HG03159 (cell line): ENCODE data around the gene YPEL1.
A peak's percentile ranks its signal among the peaks of the same experiment; 100 is the strongest.

Experiments
- ATAC-seq: cut with Tn5 transposase; IDR thresholded peaks from one replicate; pipeline ENCODE4 v1.9.1; 2021; ENCODE audit warnings: mild to moderate bottlenecking, moderate library complexity; ENCODE audit not compliant: unreplicated experiment

The YPEL1 gene

GRCh38 chr22:21735200-21736083 is at the start of gene YPEL1:
Gene YPEL1, minus strand, starts transcription at chr22:21735794. Its CDS starts 25,050 bp downstream, at chr22:21710744.
- peak; percentile 81 for ATAC-seq

GRCh38 chr22:21780259-21780658 is 44.7 kb upstream of the YPEL1 start:
- no peak for ATAC-seq

GRCh38 chr22:21779444-21779843 is 43.9 kb upstream of the YPEL1 start:
- ATAC-seq, result no peak

- no peak for ATAC-seq
Measured at GRCh38 chr22:21778705-21779363, 43.2 kb upstream of the YPEL1 start.

- ATAC-seq, result no peak
Measured at GRCh38 chr22:21771631-21771976, 36.0 kb upstream of the YPEL1 start.

- no peak for ATAC-seq
Measured at GRCh38 chr22:21768435-21768834, 32.8 kb upstream of the YPEL1 start.

- ATAC-seq, result no peak
Measured at GRCh38 chr22:21766691-21767462, 31.3 kb upstream of the YPEL1 start.

GRCh38 chr22:21765909-21766529 is 30.4 kb upstream of the YPEL1 start:
- ATAC-seq, result no peak

GRCh38 chr22:21764038-21764804 is 28.6 kb upstream of the YPEL1 start:
- ATAC-seq, result no peak

- no peak for ATAC-seq
Measured at GRCh38 chr22:21762712-21763581, 27.4 kb upstream of the YPEL1 start.

GRCh38 chr22:21761994-21762680 is 26.5 kb upstream of the YPEL1 start:
- no peak for ATAC-seq

- no peak for ATAC-seq
Measured at GRCh38 chr22:21761086-21761485, 25.5 kb upstream of the YPEL1 start.

- no peak for ATAC-seq
Measured at GRCh38 chr22:21760640-21761039, 25.0 kb upstream of the YPEL1 start.

GRCh38 chr22:21759646-21760376 is 24.2 kb upstream of the YPEL1 start:
- no peak for ATAC-seq

GRCh38 chr22:21759093-21759492 is 23.5 kb upstream of the YPEL1 start:
- no peak for ATAC-seq

GRCh38 chr22:21758091-21758864 is 22.7 kb upstream of the YPEL1 start:
- no peak for ATAC-seq

- no peak for ATAC-seq
Measured at GRCh38 chr22:21755851-21756284, 20.3 kb upstream of the YPEL1 start.
